GM18868 (cell line): ENCODE results near the gene IRF2.

ENCODE experiments used
- ATAC-seq: cut with Tn5 transposase; IDR thresholded peaks from one replicate; pipeline ENCODE4 v1.9.1; 2021; ENCODE audit warnings: mild to moderate bottlenecking, moderate library complexity; ENCODE audit not compliant: unreplicated experiment

IRF2 gene

GRCh38 chr4:184410748-184411147, 63.6 kb downstream of the IRF2 start:
- ATAC-seq: no peak

GRCh38 chr4:184409911-184410692, 64.2 kb downstream of the IRF2 start:
- ATAC-seq: peak; percentile 81

- no peak for ATAC-seq
Observed at GRCh38 chr4:184409502-184409901, 64.8 kb downstream of the IRF2 start.

- no peak for ATAC-seq
Observed at GRCh38 chr4:184408684-184409081, 65.7 kb downstream of the IRF2 start.

- ATAC-seq: no peak
Observed at GRCh38 chr4:184408021-184408683, 66.2 kb downstream of the IRF2 start.

GRCh38 chr4:184406958-184407391, 67.4 kb downstream of the IRF2 start:
- no peak for ATAC-seq

- ATAC-seq: no peak
Observed at GRCh38 chr4:184404047-184404446, 70.3 kb downstream of the IRF2 start.

- peak; percentile 22 for ATAC-seq
Observed at GRCh38 chr4:184403384-184403781, 71.0 kb downstream of the IRF2 start.

- ATAC-seq: peak; percentile 81
Observed at GRCh38 chr4:184402740-184403383, 71.5 kb downstream of the IRF2 start.

- no peak for ATAC-seq
Observed at GRCh38 chr4:184402239-184402638, 72.1 kb downstream of the IRF2 start.

GRCh38 chr4:184401397-184402171, 72.8 kb downstream of the IRF2 start:
- no peak for ATAC-seq

GRCh38 chr4:184400891-184401290, 73.5 kb downstream of the IRF2 start:
- ATAC-seq: no peak

GRCh38 chr4:184400375-184400870, 73.9 kb downstream of the IRF2 start:
- no peak for ATAC-seq

GRCh38 chr4:184399512-184399908, 74.8 kb downstream of the IRF2 start:
- no peak for ATAC-seq

GRCh38 chr4:184398741-184399511, 75.4 kb downstream of the IRF2 start:
- ATAC-seq: no peak

- no peak for ATAC-seq
Observed at GRCh38 chr4:184397516-184398163, 76.7 kb downstream of the IRF2 start.

- no peak for ATAC-seq
Observed at GRCh38 chr4:184396570-184397515, 77.5 kb downstream of the IRF2 start.

- ATAC-seq: peak; percentile 89
Observed at GRCh38 chr4:184395971-184396391, 78.4 kb downstream of the IRF2 start.
